ENCODE results near the gene ARHGEF38.

- TF ChIP-seq EZH2phosphoT487 (IDR thresholded peaks at IDR 0.05; ENCODE audit: borderline replicate concordance) = no peak
- no peak for TF ChIP-seq CTCF (conservative IDR thresholded peaks at IDR 0.05; ENCODE audit: low read length)
Measured at GRCh38 chr4:105659190-105659589, 106.8 kb downstream of the ARHGEF38 start.

Data from Loucy (cell line).